T1000 (cell line): ENCODE results near the gene NDP.
A peak's percentile ranks its signal among the peaks of the same experiment; 100 is the strongest.
"Not testable (repeated sequence)": the region's sequence is repeated elsewhere in the genome, so short reads cannot be mapped to it uniquely, and the experiment has no call there.

ENCODE experiments used
- DNase-seq: peaks from one replicate; lab custom pipeline; 2025; ENCODE audit warnings: mixed read lengths; lab: John Stamatoyannopoulos, UW

The NDP gene

DNA sequence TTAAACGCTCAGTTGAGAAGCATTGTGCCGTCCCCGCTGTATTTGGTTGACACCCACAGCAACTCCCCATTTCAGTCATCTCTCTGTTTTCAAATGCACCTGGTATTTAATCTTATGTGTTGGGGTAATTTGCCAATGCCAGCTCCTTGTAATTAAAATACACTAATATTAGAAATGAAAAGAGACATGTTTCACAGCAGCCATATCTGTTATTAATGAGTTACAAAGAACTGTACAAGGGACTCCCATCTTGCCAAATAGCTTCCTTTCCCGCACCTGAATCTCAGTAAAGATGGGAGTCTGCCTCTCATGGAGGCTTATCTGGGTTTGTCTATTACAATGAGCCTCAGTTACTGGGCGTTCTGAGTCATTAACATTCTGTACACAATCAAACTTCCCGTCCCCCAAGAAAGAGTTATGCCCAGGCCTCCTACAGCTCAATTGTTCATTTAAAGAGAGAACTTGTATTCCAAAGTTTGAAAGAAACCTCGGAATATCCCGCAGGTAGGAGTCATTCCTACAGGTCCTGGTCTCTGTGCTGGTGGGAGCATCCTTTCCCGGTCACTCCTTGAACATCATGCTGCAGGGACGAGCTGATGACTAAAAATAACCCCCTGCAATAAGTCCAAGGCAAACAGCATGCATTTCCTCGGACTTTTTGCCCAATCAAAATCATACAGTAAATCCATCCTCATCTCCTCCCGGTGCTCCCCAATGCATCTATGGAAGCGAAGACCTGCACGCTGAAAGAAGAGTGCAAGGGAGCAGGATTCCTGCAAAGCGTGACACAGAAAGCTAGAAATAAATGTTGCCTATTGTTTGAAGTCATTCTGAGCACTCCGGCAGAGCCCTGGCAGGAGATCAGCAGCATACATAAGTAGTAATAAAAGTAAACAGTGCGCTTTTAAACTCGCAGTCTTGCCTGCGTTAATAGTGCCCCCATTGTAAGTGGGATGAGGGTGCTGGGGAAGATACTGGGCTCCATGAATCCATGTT lies 926 bp downstream of the NDP start:
- DNase-seq, result no peak

DNA sequence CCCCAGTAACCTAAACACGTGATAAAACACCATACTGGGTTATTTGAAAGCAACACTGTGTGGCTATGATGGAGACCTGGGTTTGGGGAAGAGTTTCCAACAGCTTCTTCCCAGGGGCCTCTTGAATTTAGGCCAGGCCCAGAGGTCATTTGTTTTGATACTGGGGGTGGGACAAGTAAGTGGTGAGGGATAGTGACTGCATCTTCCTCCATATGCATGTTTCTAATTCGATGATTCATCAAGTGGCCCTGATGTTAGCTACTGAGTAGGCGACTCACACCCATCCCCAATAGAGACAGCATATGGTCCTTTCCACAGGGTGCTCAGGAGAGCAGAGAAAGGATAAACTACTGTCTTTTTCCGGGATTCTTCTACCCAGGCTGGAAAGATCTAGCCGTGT lies 2.7 kb downstream of the NDP start:
- peak; percentile 29 for DNase-seq

DNA sequence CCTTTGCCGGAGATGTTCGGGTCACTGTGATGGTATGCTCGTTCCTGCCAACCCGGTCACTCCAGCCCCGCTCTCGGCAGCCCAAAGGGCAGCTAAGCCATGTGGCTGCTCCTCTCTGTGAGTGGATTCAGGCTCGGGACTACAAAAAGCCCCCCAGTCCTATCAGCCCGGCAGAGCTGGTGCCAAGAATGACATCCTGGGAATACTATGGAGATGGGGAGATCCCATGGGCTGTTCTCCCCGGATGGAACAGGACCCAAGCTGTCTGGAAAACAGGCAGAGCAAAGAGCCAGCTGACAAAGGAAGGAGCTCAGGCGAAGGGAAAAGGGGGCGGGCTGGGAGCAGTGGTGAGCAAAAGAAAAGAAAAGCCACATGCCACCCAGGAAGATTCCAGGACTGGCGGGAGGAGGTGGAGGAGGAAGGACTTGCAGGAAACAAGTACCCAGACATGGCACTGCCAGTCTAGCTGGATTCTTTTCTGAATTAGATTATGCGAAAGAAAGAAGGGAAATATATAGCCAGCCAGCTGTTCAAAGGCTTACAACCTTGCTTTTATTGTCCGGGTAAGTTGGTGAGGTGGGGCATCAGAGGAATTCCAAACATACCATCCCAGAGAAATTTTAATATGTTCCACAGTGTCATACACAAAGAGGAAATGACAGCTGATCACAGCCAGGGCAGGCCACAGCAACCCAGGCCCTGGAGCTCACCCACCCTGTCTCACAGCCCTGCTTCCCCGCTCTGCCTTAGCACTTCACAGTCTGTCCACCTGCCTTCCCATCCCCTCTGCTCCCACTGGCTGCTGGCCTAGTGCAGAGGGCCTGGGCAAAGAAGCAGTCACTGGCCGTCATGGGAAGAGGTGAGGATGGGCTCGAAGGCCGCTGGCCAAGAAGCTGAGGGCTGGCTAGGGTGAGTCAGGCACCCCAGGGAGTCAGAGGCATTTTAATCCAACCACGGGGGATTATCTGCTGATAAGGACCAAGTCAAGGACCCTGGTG lies 3.4 kb downstream of the NDP start:
- peak; percentile 48 for DNase-seq

DNA sequence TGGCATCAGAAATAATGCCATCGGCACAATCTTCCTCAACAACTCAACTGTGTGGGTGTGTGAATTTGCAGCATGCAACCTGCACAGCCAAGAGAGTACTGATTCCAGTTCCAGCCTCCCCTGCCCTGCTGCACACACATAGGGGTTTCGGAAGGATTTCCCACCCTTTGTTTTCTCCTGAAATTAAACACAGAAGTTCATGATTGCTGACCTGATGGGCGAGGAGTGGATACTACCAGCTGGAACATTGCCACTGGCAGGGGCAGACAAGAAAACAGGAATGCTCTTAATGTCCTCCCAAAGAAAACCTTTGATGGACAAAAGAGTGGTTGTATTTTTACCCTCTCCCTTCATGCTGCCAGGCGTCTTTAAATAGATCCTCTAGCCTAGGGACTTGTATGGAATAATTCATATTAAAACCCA lies 4.8 kb downstream of the NDP start:
- no peak for DNase-seq

DNA sequence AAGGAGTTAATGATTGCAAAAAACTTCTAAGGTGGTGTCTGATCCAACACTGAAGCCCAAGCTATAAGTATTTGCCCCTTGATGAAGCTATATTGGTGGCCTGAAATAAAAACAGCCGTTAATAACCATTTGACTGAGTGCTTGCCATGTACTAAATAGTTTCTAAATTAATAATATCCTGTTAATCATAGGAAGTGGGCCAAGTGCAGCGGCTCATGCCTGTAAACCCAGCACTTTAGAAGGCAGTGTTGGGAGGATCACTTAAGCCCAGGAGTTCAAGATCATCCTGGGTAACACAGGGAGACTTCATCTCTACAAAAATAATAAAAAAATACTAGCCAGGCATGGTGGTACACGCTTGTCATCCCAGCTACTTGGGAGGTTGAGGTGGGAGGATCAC lies 8.3 kb downstream of the NDP start:
- DNase-seq, result no peak

DNA sequence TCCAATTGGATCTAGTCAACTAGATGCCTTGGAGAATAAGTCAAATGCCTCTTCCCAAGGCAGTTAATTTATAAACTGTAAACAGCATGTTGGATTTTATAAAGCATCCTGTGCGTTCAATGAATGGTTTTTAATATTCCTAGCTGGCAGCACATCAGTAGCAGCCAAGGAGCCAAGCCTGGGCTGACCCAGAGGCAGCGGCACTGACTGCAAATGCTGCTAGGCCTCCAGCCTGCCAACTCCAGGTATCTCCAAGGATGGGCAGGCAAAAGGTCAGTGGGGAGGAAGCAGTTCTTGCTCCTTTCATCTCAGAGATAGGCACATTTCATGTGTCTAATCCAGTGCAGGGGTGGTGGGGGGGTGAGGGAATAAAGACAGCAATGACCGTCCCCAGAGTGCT lies 9.5 kb downstream of the NDP start:
- DNase-seq, result no peak

DNA sequence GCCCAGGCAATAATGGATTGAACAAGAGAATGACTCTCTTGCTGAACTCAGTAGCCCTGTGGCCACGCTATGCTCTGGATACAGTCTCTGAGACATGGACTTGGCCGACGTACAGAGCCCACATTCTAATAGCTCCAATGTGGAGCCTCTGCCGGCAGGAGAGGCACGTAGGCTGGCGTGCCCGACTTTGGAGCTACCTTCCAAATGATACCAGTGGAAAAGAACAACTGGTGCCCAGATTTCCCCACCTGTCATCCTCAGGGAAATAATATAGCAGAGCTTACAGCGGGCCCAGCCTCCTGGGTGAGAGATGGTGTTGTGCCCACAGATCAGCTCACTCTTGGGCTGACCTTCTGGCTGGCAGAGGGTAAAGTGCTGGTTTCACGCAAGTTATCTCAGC lies 10.6 kb downstream of the NDP start:
- DNase-seq, result no peak

DNA sequence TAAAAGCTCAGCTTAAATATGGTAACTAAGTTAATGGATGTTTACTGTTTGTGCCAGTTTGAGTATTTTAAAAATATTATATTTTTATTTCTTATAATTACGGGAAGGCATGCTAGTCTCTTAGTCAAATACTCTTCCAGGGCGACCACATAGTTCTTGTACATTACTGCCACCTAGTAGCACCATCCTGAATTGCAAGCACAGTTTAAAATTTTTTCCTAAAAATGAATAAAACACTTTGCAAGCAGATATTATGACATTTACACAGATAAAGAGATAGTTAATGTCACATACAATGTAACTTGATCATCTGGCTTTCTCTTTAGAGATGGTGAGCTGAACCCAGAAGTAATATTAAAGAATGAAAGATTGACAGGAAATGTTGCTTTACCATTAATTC lies 11.5 kb downstream of the NDP start:
- DNase-seq, result no peak

DNA sequence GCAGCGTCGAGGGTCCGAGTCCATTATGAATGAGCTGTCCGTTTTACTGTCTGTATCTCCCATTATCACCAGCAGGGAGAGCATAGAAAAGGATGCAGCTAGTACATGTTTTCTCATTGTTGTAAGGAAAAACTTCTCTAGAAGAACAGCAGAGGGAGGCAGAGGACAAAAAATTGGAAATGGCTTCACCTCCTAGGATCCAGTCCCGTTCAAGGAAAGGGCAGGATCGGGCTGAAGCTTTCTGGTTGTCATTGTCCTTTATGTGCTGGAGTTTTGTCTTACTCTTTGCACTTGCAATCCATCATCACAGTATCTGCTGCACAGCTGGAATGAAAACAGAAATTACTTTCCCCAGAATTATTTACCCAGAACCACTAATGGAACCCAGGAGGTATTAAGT lies 14.7 kb downstream of the NDP start:
- peak; percentile 2 for DNase-seq

DNA sequence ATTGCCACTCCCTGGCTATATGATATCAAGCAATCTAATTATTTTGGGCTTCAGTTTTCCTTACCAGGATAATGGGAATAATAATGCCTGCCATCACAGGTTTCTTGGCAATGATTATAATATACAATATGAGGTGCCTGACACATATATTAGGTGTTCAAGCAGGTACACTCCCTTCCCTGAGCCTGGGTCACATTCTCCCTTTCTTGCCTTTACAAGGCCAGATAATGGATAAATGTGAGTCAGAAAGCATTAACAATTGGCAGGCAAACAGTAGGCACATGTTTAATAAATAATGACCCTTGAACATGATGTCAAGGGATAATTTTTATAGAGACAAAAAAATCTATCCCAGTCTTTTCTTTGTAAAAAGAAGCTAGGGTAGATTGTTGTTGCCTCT lies 17.2 kb downstream of the NDP start:
- no peak for DNase-seq

DNA sequence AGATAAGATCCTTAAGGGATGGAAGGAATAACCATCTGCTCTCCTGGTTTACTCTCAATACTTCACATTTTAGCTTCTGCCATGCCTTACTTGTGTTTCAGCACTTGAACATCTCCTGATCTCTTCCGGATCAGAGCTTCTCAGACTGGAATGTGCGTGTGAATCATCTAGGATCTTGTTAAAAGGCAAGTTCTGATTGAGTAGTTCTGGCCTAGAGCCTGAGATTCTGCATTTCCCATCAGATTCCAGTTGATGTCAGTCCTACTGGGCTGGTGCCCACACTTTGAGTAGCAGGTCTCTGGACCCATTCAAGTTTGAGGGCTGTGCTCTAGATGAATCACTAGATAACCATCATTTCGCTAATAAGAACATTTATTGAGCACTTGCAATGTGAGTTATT lies 20.0 kb downstream of the NDP start:
- DNase-seq, result no peak

DNA sequence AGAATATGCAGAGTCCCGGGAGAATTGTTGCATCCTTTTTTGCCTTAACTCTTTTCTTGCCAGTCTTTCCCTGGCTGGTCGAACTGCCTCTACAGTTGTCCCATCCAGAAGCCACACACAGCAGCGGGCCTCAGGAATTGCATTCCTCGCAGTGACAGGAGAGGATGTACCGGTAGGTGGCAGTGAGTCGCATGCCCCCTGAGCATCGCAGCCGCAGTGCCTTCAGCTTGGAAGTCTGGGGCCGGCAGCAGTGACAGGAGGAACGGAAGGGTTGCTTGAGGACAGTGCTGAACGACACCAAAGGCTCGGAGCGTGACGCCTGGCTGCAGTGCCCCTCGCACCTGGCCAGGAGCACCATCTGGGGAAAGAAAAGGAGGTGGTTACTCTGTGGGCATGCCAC lies 23.5 kb downstream of the NDP start:
- DNase-seq, result no peak

DNA sequence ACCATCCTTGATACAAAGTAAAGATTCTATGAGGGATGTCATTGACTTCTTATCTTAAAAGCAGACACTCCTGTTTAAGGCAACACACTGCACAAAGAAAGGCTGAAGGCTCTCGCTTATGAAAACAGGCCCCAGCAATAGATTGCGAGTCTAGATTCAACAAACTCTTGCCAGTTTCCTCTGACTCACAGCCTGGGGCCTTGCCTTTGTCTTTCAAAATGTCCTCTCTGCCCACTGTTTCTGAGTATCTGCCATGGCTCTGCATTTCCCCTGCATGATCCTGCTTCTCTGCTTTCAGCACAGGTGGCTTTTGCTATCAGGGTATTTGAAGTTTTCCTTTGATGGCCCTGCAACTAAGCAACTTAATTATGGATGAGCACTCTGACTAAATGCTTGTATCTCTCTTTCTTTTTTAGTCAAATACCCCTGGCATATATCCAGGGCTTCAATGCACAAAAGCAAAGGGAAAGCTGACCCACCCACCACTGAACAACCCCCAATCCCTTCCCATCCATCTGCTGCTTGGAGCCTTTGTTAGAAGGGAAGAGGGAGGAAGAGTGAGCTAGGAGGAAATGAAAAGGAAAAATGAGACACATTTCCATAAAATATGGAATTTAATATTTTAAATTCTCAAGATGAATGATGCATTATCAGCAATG lies 32.2 kb downstream of the NDP start:
- DNase-seq, result no peak

DNA sequence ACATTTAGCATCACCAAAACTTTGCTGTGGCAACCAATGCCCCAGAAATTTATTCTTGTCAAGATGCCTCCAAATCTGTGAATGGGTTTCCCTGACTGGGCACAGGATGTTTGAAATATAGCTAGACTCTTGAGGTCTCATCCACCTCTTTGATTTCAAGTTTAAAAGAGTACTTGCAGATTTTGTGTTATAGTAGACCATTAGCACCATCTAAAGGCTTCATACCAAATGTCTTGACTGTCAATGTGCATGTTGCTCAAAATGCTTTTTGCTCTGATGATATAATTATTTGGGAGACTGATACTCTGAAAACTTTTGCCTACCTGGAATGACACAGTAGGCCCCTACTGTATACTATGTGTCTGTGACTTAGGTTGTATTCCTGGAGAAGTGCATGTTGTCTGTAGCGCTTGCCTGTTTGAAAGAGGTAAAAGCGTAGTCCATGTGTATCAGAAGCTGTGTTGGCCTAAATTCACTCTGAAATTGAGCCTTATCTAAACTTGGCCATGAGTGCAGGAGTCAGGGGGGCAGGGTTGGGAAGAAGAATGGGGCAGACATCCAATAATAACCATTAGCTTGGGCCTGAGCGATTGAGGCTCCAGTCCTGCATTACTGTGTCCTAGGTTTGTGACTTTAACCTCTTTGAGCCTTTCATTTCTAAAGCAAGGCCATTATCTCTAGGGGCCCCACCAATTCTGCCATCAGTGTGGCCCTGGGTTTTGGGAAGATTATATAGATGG lies 33.8 kb downstream of the NDP start:
- DNase-seq, result no peak

DNA sequence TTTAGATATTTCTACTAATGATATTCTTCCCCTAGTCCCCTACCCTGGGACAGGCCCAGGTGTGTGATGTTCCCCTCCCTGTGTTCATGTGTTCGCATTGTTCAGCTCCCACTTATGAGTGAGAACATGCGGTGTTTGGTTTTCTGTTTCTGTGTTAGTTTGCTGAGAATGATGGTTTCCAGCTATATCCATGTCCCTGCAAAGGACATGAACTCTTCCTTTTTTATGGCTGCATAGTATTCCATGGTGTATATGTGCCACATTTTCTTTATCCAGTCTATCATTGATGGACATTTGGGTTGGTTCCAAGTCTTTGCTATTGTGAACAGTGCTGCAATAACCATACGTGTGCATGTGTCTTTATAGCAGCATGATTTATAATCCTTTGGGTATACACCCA lies 51.2 kb downstream of the NDP start:
- not testable (repeated sequence) for DNase-seq

DNA sequence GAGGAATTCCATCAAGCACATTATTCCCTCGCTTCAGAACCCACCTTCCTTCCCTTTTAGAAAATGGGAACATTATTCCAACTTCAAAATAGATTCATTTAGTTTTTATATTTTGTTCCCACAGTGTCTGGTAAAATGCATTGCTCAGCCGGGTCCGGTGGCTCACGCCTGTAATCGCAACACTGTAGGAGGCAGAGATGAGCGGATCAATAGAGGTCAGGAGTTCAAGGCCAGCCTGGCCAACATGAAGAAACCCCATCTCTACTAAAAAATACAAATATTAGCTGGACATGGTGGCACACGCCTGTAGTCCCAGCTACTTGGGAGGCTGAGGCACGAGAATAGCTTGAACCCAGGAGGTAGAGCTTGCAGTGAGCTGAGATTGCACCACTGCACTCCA lies 62.4 kb downstream of the NDP start:
- not testable (repeated sequence) for DNase-seq

DNA sequence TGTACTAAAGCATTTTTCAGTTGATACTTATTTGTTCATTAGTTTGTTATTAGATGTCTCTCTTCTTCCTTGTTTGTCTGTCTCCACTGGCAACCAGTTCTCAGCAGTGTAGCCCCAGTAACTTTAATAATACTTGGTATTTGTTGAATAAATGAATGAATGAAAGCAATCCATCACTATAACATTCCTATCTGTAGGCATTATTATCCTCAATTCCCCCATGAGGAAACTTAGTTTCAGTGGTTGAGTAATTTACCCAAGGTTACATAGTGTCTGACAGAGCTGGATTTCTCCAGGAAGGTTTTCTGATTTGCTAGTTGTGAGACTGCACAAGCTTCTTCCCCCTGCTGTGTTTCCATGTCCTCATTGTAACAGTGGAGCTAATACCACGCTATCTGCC lies 63.2 kb downstream of the NDP start:
- no peak for DNase-seq

DNA sequence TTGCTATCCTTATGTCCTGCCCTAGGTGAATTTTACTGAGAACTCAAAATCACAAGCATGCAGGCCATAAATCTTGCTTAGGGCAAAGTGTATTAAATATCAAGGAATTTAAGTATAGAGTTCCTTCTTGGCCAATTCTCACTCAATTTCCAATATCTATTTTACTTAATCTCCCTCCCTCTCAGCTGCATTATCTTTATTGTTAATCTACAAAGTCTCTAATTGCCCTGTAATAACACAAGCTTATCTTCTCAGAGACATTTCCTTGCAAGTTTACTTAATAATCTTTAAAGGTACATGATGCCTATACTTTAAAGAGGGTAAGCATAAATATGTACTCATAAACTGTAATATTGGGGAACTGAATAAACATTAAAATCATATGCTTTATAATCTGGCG lies 64.0 kb downstream of the NDP start:
- DNase-seq, result no peak

DNA sequence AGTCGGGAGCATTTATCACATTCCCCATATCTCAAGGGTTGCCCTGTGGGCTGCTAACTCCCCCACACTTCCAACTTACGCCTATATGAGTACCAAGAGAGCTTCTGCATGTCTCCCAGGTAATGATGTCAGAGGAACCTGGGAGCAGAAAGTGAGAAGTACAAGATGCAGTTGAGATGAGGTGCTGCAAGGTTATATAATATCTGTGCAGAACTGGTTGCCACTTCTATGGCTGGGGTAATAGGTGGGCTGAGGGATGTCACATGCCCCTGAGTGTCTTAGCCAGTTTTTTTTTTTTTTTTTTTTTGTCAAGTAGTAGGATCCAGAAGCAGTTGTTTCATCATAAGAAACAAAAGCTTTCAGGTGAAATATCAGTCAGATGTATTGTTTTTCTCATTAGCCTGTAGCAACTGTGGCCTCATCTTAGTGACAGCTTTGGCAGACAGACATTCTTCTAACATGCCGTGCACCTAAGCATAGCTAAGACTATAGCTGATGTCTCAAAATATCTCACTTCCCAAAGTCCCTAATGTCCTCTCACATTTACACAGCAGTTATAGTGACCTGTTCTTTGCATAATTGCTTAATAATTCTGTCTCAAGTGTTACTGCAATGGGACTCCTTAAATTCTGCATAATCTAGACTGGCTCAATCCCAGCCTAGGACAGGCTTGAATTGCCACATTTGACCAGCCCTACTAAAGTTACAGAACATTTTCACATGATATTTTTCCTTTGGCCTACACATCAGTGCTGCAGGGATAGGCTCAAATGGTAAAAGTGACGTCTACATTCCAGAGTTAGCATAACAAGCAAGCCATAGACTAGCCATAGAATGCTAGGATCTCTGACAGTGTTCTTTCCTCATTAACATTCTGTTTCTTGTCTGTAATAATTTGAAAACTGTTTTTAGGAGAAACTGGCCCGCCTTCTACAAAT lies 73.0 kb downstream of the NDP start:
- DNase-seq, result no peak
